Epithelial cell of esophagus (primary cell): ENCODE measurements around the gene GRIK2.

Experiments used
- DNase-seq: peaks from one replicate; pipeline ENCODE4 v3.0.0; 2010; ENCODE audit warnings: low read depth
- H3K4me3 ChIP-seq: 2 replicates; pipeline ENCODE4 v1.5.1; 2011; ENCODE audit warnings: mild to moderate bottlenecking, low read length, control low read depth
- TF ChIP-seq, protein P1 (sequence below): IDR thresholded peaks from 2 replicates; pipeline ENCODE4 v1.5.1; 2011; ENCODE audit warnings: low read depth, mild to moderate bottlenecking, low read length, control low read depth, inconsistent platforms; ENCODE audit not compliant: insufficient read depth; ENCODE audit errors: missing control alignments

Gene GRIK2

GRCh38 chr6:101711518-101711917, 318.0 kb downstream of the GRIK2 start:
- TF ChIP-seq, protein P1, sequence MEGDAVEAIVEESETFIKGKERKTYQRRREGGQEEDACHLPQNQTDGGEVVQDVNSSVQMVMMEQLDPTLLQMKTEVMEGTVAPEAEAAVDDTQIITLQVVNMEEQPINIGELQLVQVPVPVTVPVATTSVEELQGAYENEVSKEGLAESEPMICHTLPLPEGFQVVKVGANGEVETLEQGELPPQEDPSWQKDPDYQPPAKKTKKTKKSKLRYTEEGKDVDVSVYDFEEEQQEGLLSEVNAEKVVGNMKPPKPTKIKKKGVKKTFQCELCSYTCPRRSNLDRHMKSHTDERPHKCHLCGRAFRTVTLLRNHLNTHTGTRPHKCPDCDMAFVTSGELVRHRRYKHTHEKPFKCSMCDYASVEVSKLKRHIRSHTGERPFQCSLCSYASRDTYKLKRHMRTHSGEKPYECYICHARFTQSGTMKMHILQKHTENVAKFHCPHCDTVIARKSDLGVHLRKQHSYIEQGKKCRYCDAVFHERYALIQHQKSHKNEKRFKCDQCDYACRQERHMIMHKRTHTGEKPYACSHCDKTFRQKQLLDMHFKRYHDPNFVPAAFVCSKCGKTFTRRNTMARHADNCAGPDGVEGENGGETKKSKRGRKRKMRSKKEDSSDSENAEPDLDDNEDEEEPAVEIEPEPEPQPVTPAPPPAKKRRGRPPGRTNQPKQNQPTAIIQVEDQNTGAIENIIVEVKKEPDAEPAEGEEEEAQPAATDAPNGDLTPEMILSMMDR: no peak
- H3K4me3 ChIP-seq: no peak overlapping the region
- DNase-seq: no peak

DNA sequence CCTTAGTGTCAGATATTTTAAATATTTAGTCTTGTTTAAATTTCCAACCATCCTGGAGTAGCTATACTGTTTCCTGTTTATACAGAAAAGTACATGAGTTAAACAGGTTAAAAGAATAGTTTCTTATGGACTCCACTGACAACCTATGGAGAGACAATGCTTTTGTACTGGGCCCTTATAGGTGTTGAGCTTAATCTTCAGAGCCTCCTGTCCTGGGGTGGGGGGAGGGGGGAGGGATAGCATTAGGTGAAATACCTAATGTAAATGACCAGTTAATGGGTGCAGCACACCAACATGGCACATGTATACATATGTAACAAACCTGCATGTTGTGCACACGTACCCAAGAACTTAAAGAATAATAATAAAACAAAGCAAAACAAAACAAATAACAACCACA, 322.9 kb downstream of the GRIK2 start:
- TF ChIP-seq, protein P1: no peak
- no peak overlapping the region for H3K4me3 ChIP-seq
- DNase-seq: no peak

DNA sequence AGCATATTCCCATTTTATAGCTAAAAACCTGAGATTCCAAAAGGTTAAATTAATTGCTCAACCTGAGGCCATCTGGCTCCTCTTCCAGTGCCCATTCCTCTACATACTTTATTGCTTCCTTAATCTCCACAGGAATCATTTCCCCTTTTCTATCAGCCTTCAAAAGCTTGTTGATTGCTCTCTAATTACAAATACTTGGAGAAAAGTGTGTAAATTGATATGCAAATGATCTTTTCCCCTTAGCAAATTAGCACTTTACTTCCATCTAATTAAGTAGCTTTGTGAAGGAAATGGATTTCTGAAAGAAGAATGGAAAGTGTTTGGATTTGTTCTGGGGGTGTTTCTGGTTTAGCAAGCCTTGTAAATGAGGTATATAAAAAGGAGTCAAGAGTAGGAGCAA, 323.3 kb downstream of the GRIK2 start:
- H3K4me3 ChIP-seq: no peak overlapping the region
- TF ChIP-seq, protein P1: no peak
- no peak for DNase-seq

GRCh38 chr6:101719521-101719920, 326.0 kb downstream of the GRIK2 start:
- TF ChIP-seq, protein P1: no peak
- no peak for DNase-seq
- H3K4me3 ChIP-seq: no peak overlapping the region

DNA sequence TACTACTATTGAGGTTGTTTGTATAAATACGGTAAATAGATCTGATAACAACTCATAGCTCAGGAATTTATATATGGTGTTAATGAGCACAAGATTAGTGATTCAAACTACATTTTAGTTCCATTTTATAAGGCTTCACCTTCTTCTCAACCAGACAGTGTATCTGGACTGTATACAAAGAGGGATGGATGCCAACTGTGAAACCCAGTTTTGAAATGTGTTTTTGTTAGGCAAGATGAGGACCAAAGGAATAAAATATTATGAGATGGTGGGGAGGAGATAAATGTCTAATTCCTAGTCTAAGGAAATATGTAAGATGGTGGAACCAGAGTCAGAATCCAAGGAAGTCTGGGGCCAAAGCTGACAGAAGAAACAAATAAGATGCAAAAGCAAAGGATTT, 329.0 kb downstream of the GRIK2 start:
- TF ChIP-seq, protein P1: no peak
- DNase-seq: peak; percentile 3
- no peak overlapping the region for H3K4me3 ChIP-seq

DNA sequence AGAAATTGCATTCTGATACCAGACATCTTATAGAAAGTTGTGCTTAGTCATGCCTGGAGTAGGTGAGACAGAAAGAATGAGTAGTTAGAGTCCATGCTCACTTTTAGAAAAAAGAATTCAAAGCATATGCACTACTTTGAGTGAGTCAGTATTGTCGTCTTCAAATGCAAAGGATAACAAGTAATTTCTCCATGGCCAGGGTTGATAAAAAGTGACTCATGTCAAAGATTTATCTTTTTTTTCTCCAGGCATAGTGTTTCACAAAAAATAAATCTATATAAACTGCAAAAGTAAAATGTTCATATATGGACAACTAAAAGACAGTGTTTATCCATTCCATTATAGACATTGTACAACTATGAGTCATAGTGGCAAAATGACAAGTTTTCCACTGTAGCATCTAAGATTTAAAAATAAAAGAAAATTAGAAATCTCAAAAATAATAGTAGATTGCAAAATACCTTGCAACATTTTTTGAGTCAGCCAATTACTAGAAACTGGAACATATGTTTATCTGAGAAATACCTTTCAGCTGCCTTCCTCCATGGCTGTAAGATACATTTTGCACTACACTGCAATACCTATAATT, 329.6 kb downstream of the GRIK2 start:
- DNase-seq: peak; percentile 85
- H3K4me3 ChIP-seq: no peak overlapping the region
- TF ChIP-seq, protein P1: no peak

GRCh38 chr6:101728388-101728787, 334.9 kb downstream of the GRIK2 start:
- no peak for DNase-seq
- TF ChIP-seq, protein P1: no peak
- H3K4me3 ChIP-seq: no peak overlapping the region
